A673 (cell line): ENCODE measurements around the gene KLHDC3. TPM values are rescaled to one million over a fixed set of nuclear protein-coding genes. Genes with fewer than 3 reads are reported as not detected.
A peak's percentile ranks its signal among the peaks of the same experiment; 100 is the strongest.

Experiments
- BruUV-seq: library from RNA; stranded (reverse); fragments of 400-500 nt; replicated peaks from 2 replicates; lab custom pipeline; 2021; lab: Mats Ljungman, UMichigan
- CTCF ChIA-PET: fragments of 300-600 bp; sonication (Branson Sonifier 250); formaldehyde crosslinking; loops from one replicate; lab custom pipeline; 2022; ENCODE audit warnings: antibody characterized with exemption; lab: Charles Lee
- POLR2A ChIA-PET: fragments of 300-600 bp; sonication (Branson Sonifier 250); formaldehyde crosslinking; loops from one replicate; lab custom pipeline; 2022; ENCODE audit warnings: antibody characterized with exemption; ENCODE audit not compliant: low non-redundant PET; lab: Charles Lee
- DNase-seq: peaks from one replicate; pipeline ENCODE4 v3.0.0-alpha.2; 2015; ENCODE audit warnings: low spot score
- H3K27ac ChIP-seq: fragments of 200-600 bp; sonication (generic); 2 replicates; pipeline ENCODE4 v1.5.1; 2016; ENCODE audit warnings: mixed run types, low read depth, mild to moderate bottlenecking, mixed read lengths, antibody characterized with exemption, low read length; ENCODE audit not compliant: poor library complexity, severe bottlenecking
- H3K27me3 ChIP-seq: fragments of 200-600 bp; sonication (generic); replicated peaks from 2 replicates; pipeline ENCODE4 v1.6.1; 2017; ENCODE audit warnings: mixed run types, low read depth, mild to moderate bottlenecking, mixed read lengths, antibody characterized with exemption, low read length; ENCODE audit not compliant: insufficient read depth, poor library complexity
- H3K36me3 ChIP-seq: fragments of 200-600 bp; sonication (generic); 2 replicates; pipeline ENCODE4 v1.6.1; 2016; ENCODE audit warnings: mixed run types, mild to moderate bottlenecking, mixed read lengths, antibody characterized with exemption, low read length; ENCODE audit not compliant: insufficient read depth, poor library complexity, severe bottlenecking
- H3K4me1 ChIP-seq: fragments of 200-600 bp; sonication (generic); 2 replicates; pipeline ENCODE4 v1.6.1; 2017; ENCODE audit warnings: mixed run types, mild to moderate bottlenecking, mixed read lengths, antibody characterized with exemption, low read length; ENCODE audit not compliant: insufficient read depth, poor library complexity, severe bottlenecking
- H3K4me3 ChIP-seq: fragments of 200-600 bp; sonication (generic); 2 replicates; pipeline ENCODE4 v1.5.1; 2016; ENCODE audit warnings: low read depth, mixed run types, mild to moderate bottlenecking, mixed read lengths, low read length; ENCODE audit not compliant: poor library complexity, severe bottlenecking
- H3K9me3 ChIP-seq: fragments of 200-600 bp; sonication (generic); 2 replicates; pipeline ENCODE4 v1.6.1; 2016; ENCODE audit warnings: mixed run types, low read depth, mild to moderate bottlenecking, mixed read lengths, antibody characterized with exemption, low read length; ENCODE audit not compliant: poor library complexity, severe bottlenecking
- EZH2 ChIP-seq: fragments of 200-600 bp; sonication (generic); IDR thresholded peaks from 2 replicates; pipeline ENCODE4 v1.6.1; 2017; ENCODE audit warnings: borderline replicate concordance, low read depth, mild to moderate bottlenecking, mixed read lengths, antibody characterized with exemption, low read length; ENCODE audit not compliant: poor library complexity, severe bottlenecking
- intact Hi-C: fragments of 100-400 bp; cut with micrococcal nuclease; formaldehyde crosslinking; loops from one replicate; pipeline ENCODE4 v1.10.0; 2022; ENCODE audit not compliant: unreplicated experiment
- total RNA-seq: library from RNA; stranded (reverse); gene quantifications from 2 replicates; pipeline ENCODE4 v1.2.3, GENCODE V29; 2021
- TF ChIP-seq, protein P1 (sequence below): fragments of 300-800, 200-600 bp; sonication (generic); conservative IDR thresholded peaks from 2 replicates; pipeline ENCODE4 v1.5.1; 2017; ENCODE audit warnings: low read depth, mild to moderate bottlenecking, antibody characterized with exemption, low read length, moderate library complexity, mixed read lengths

The KLHDC3 gene
- total RNA-seq, 1 experiment from 2014 or later: 90.1 TPM

DNA sequence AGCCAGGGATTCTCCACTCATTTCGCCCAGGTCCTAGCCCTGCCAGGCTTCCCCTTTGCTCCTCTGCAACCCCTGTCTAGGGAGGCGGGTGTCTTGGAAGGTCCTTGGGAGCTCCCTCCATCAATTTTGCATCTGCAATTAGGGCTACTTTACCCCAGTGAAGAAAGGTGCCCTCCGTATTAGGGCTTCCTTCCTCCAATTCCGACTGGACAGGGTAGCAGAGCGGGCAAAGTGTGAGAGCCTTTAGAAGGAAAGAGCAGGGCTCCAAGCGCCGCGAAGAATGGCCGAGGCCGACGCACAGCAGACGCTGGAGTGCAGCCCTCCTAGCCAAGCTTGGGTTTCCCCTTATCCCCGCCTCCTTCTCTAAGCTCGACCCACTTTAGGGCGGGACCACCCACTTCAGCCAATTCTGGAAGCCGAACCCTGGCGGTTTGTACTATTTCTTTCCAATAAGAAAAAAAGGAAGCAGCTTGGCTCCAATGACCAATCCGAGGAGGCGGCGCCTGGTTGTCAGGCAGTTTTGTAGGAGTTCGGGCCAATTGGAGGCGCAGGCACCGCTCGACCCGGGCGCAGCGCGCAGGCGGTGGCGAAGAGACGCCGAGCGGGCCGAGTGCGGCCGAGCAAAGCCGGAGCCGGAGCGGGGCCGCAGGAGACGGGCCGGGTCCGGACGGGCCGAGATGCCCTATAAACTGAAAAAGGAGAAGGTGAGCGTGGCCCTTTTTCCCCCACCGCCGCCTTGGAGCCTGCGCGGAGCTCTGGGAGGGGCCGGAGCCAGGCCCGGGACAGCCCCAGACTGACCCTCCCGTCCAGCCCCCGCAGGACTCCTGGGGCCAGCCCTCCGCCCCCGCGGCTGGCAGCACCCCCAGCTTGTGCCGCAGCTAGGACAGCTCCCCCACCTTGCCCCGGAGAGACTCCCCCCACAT, 29.8 kb upstream of the KLHDC3 start, which contains the start of gene PPP2R5D:
TSS of gene PPP2R5D (plus strand) at position 570 of the 923 bp plus-strand sequence. CDS start at position 678, 108 bp downstream.
- CTCF ChIA-PET: interaction anchor here (0.5 to 0.7 kb wide), 4 partner anchors 13 to 80 kb away, joined by 3 to 4 read pairs (median 4); no protein-coding TSS in a partner anchor
- Histone ChIP-seq H3K4me3 (peak within 1 kb of the TSS; percentile 90), H3K9me3 (no peaks in the 10 kb centered on the region), H3K36me3 (peaks cover 6% of the 10 kb centered on the region), H3K4me1 (peaks cover 13% of the 10 kb centered on the region), H3K27ac (peak within 1 kb of the TSS; percentile 92), H3K27me3 (no peaks in the 10 kb centered on the region)
- BruUV-seq: no TSS peak
- POLR2A ChIA-PET: interaction anchor here (0.5 to 0.9 kb wide), 4 partner anchors 30 to 187 kb away, joined by 3 to 22 read pairs (median 3); partner anchors contain the start of genes CNPY3 and KLHDC3
- intact Hi-C loops: no loop called here
- DNase-seq: peak; percentile 100
- TF ChIP-seq, protein P1, sequence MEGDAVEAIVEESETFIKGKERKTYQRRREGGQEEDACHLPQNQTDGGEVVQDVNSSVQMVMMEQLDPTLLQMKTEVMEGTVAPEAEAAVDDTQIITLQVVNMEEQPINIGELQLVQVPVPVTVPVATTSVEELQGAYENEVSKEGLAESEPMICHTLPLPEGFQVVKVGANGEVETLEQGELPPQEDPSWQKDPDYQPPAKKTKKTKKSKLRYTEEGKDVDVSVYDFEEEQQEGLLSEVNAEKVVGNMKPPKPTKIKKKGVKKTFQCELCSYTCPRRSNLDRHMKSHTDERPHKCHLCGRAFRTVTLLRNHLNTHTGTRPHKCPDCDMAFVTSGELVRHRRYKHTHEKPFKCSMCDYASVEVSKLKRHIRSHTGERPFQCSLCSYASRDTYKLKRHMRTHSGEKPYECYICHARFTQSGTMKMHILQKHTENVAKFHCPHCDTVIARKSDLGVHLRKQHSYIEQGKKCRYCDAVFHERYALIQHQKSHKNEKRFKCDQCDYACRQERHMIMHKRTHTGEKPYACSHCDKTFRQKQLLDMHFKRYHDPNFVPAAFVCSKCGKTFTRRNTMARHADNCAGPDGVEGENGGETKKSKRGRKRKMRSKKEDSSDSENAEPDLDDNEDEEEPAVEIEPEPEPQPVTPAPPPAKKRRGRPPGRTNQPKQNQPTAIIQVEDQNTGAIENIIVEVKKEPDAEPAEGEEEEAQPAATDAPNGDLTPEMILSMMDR: no peak
- TF ChIP-seq EZH2: no peak

DNA sequence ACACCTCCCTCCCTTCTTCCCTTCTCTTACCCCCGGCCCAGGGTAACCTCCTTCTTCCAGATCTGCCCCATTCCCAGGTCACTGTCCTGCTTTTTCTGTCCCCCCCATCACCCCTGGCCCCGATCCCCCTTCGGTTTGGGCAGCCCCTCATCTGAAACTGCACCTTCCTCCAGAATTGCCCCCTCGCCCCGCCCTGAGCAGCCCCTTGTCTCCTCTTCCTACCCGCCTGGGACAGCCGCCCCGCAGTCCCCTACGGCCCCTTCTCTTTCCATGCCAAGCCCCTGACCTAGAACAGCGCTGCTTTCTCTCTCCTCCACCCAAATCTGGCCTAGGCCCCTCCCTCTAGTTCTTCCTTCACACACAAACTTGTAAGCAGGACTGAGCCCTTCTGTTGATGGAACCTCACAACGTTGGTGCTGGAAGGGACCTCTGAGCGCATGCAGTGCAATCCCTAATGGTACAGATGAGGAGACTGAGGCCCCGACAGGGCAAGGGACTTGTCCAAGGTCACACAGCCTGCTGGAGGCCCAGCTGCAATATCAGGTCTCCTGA, 29.0 kb upstream of the KLHDC3 start:
- DNase-seq: peak; percentile 30
- Histone ChIP-seq H3K4me3 (peak overlapping the region; percentile 90), H3K4me1 (peaks cover 7% of the 10 kb centered on the region), H3K36me3 (peaks cover 14% of the 10 kb centered on the region), H3K27me3 (no peaks in the 10 kb centered on the region), H3K9me3 (no peaks in the 10 kb centered on the region), H3K27ac (peak overlapping the region; percentile 92)
- CTCF ChIA-PET: interaction anchor here (0.6 kb wide), 1 partner anchor 75 kb away, joined by 4 read pairs; no protein-coding TSS in a partner anchor
- TF ChIP-seq EZH2: no peak
- TF ChIP-seq, protein P1: no peak
- POLR2A ChIA-PET: no interaction called here
- intact Hi-C loops: no loop called here
- BruUV-seq: no TSS peak

DNA sequence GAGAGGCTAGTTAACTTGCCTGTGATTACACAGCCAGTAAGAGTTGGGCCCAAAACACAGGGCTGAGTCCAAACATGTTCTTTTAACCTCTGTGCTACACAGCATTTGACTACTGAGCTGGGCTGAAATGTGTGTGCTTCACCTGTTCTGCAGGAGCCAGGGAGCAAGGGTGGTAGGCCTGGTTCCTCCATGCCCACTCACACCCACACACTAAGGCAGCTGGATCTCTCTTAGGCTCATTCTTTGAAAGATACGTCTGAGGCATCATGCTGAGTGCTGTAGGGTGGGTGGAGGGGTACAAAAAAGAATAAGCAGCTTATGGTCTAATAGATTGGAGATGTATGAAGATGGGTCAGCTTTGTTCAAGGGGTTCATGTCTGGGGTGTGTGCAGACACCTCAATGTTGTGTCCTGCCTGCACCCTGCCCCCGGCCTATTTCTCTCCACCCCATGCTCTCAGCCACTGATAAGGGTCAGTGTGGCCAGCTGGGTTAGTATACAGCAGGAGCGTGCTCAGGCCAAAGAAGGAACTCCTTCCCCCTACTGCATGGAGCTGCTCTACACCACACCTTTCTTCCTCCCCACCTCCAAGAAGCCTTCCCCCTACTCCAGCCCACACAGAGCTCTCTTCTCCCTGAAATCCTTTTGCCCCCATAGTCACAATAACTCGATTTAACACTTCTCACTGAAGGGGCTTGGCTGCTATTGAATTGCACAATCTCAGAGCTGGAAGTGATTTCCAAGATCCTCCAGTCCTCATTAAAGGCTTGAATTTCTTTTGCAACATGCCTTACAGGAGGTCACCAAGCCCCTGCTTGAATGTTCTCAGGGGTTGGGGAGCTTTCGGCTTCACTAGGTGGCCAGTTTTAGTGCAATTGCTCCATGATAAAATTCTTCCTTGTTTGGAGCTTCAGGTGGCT, 26.3 kb upstream of the KLHDC3 start:
- no TSS peak for BruUV-seq
- ChIA-PET CTCF (no interaction called here), POLR2A (no interaction called here)
- Histone ChIP-seq H3K4me1 (peaks cover 7% of the 10 kb centered on the region), H3K9me3 (no peaks in the 10 kb centered on the region), H3K27me3 (no peaks in the 10 kb centered on the region), H3K27ac (no peak overlapping the region), H3K4me3 (no peak overlapping the region), H3K36me3 (peaks cover 16% of the 10 kb centered on the region)
- intact Hi-C loops: no loop called here
- TF ChIP-seq, protein P1: no peak
- TF ChIP-seq EZH2: no peak
- DNase-seq: no peak
